Medulla oblongata (tissue), 1 donor: ENCODE results near the gene ZNF460.
"Not testable (repeated sequence)": the region's sequence is repeated elsewhere in the genome, so short reads cannot be mapped to it uniquely, and the experiment has no call there.

Experiments used
- DNase-seq: peaks from one replicate; pipeline ENCODE4 v3.0.0-alpha.2; 2015; ENCODE audit errors: extremely low spot score

ZNF460 gene

GRCh38 chr19:57280165-57280961 is at the start of gene ZNF460:
TSS of gene ZNF460 (plus strand) at chr19:57280485. CDS start at chr19:57280807, 322 bp downstream.
- DNase-seq, result peak; percentile 98

DNA sequence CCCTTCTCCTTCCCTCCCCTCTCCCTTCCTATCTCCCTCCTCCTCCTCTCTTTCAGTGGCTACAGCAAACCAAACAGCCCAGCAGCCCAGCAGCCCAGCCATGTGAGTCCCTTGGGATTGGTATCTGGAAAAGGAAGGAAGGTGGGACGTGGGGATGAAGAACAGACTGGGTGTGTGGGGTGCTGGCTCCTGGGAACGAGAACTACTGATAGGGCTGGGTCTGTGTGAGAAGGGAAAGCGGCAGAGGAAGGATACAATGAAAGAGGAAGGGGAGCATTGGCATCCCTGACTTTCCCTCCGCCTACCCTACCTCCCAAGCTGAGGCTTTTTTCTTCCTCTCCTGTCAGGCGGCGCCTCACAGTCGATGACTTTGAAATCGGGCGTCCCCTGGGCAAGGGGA is 48.6 kb upstream of the ZNF460 start:
- DNase-seq, result no peak

DNA sequence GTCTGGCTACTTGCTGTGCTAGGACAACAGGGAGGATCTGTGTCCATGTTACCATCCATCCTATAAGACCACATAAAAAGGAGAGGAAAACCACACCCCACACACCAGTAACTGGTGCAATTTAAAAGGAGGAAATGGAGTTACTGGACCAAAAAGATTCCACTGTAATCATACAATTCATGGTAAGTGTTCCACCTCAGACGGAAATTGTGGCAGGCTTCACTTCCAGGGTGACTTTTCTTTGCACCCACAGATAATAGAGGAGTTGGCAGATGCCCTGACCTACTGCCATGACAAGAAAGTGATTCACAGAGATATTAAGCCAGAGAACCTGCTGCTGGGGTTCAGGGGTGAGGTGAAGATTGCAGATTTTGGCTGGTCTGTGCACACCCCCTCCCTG is 47.1 kb upstream of the ZNF460 start:
- no peak for DNase-seq

GRCh38 chr19:57239982-57240310 is 40.3 kb upstream of the ZNF460 start:
- DNase-seq, result no peak

DNA sequence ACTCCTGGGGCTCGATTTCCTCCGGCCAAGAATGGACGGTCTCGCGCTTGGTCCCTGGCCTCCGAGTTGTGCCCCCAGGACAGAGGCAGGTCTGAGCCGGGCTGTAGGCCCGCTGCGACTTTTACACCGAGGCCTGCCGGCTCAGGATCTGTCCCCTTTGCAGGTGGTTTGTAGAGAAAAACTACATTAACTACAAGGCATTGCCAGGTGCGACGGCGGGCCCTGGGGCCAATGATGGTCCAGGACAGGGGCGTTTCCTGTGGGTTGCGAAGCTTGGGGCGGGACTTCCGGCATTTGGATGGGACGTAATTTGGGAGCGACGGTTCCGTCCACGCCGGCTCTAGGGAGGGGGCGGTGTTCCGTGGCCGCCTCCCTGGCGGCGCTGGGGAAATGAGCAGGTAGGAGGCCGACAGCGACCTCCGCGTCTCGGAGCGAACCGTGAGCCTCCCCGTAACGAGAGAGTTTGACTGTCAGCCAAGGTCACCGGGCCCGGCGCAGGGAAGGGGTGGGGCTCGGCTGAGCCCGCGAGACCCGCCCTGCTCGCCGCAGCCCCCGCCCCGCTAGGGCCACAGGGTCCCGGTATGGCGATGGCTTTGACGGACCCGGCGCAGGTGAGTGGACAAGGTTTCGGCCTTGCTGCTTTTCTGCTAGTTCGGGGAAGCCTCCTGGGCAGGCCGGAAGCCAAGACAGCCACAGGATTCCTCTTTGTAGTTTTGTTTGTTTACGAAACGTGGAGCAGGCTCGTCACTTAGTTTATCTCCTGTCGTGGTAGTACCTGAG is 39.8 kb upstream of the ZNF460 start, which contains the start of gene ZNF805:
Gene ZNF805, plus strand, starts transcription at position 322 of the 780 bp plus-strand sequence. Its CDS starts 260 bp downstream, at position 582.
- DNase-seq, result peak; percentile 95

GRCh38 chr19:57241176-57241575 is 39.1 kb upstream of the ZNF460 start:
- DNase-seq, result peak; percentile 2

GRCh38 chr19:57242821-57243220 is 37.5 kb upstream of the ZNF460 start:
- DNase-seq, result no peak

DNA sequence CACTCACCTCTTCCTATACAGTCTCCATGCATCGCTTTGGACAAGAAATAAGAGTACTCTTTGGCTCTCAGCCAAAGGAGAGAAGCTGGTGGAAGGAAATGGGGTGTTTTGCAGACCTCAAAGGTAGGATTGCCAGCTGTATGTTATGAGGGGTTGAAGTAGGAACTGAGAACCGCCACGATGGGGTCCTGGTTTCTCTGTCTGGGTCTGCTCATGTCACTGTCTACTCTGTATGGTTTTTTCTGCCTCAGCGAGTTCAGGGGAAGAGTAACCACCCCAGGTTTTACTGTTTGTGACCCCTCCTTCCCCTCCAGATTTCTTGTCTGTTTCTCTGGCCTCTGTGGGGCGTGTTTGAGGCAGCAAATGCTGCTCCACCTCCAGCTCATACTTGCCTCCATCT is 35.8 kb upstream of the ZNF460 start:
- DNase-seq, result no peak

- DNase-seq, result no peak
These were observed 35.2 kb upstream of the ZNF460 start for GRCh38 chr19:57245066-57245465.

DNA sequence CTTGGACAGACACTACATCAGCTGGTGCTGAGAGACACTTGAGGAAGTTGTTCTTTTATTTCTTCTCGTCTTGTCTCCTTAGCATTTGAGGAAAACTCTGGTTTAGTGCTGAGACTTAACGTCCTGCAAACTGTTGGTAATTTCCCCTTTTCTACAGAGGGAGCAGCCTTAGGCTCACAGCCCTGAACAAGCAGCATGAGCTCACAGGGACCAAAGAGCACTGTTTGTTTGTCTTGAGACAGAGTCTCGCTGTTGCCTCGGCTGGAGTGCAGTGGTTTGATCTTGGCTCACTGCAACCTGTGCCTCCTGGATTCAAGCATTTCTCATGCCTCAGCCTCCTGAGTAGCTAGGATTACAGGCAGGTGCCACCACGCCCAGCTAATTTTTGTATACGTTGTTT is 34.3 kb upstream of the ZNF460 start:
- DNase-seq, result no peak

- DNase-seq, result no peak
These were observed 31.6 kb upstream of the ZNF460 start for GRCh38 chr19:57248646-57249045.

GRCh38 chr19:57249329-57249728 is 31.0 kb upstream of the ZNF460 start:
- DNase-seq, result no peak

DNA sequence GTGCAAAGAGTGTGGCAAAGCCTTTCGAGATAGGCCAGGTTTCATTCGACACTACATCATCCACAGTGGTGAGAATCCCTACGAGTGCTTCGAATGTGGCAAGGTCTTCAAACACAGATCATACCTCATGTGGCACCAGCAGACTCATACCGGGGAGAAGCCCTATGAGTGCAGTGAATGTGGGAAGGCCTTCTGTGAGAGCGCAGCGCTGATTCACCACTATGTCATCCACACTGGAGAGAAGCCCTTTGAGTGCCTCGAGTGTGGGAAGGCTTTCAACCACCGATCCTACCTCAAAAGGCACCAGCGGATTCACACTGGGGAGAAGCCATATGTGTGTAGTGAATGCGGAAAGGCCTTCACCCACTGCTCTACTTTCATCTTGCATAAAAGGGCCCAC is 26.5 kb upstream of the ZNF460 start:
- DNase-seq, result not testable (repeated sequence)

DNA sequence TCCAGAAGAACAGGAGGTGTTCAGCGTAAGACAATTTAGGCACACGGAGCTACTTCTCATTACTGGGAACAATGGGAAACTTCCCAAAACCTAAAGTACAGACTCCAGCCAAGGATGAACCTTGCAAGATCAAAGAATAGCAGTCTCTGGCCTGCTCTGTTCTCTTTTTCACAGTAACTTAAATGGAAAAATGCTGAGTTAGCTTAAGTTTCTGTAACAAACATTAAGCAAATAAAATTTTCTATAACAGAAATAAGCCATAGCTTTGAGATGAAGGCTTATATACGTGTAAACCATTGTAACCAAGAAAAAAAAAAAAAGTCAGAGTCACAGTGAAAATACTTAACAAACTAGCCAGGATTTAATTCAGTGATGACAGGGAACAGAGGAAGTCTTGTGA is 18.2 kb upstream of the ZNF460 start:
- DNase-seq, result no peak

DNA sequence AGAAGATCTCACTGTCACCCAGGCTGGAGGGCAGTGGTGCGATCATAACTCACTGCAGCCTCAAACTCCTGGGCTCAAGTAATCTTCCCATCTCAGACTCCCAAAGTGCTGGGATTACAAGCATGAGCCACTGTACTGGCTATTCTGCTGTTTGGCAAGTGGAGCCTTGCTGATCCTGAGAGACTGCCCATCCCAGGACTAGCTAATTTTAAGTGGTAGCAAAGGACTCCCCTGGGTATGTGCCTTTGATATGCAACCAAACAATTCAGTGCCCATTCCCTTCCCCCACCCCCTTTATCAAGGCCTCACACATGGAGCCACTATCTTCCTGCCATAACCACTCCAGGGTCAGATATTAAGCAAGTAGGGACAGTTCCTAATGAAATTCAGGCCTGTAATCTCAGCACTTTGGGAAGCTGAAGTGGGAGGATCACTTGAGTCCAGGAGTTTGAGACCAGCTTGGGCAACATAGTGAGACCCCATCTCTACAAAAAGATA is 17.0 kb upstream of the ZNF460 start:
- no peak for DNase-seq

- DNase-seq, result no peak
These were observed 13.0 kb upstream of the ZNF460 start for GRCh38 chr19:57267291-57267690.

DNA sequence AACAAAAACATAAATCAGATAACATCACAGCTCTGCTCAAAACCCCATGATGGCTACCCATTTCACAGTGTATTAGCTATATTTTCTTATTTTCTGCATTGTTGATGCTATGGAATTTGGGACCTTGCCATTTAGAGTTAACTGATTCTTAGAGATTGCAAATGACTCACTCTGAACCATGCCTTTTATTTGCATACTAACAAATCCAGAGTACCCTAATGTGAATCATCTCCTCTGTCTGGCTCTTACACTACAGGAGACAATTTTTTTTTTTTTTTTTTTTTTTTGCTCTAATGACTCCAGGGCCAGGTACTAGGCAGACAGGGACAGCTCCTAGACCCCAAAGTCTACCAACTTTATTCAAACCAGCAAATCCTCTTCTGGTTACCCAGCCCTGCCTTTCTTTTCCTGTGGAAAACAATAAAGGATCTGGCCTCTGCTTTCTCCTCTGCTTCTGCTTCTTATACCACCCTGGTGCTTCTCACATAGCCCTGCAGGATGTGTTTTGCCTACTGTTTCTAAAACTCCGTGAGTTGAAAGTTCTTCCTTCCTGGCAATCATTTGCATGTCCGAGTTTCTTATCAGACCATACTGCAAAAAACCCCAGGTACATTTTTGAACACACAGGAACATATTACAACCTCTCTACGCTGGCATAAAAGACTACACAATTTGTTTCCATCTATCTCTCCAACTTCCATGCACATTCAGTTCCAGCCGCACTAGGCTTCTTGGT is 10.6 kb upstream of the ZNF460 start:
- DNase-seq, result no peak

DNA sequence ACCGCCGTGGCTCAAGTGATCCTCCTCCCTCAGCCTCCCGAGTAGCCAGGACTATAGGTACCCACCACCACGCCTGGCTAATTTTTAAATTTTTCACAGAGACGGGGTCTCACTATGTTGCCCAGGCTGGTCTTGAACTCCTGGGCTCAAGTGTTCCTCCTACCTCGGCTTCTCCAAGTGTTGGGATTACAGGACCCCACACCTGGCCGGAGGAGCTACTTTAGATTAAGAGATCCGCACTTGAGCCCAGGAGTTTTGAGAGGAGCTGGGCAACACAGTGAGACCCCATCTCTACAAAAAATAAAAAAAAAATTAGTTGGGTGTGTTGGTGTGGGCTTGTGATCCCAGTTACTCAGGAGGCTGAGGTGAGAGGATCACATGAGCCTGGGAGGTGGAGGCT is 9.0 kb upstream of the ZNF460 start:
- DNase-seq, result no peak

DNA sequence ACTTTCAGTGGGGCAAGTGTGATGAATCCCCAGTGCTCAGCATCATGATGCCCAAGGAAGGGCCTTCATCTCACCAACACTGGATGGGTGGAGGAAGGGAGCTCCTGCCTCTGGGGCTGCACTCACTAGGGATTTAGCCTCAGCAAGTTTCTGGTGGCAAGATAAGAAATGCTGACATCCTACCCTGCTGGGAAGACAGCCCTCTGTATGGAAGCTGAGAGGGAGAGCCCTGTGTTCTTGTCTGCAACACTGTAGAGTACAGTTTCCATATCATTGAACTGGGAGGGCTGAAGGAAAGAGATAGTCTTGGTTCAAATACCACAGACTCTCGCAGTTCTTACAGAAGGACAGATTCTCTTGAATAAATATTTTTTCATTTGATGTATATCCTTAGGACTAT is 7.3 kb upstream of the ZNF460 start:
- no peak for DNase-seq

DNA sequence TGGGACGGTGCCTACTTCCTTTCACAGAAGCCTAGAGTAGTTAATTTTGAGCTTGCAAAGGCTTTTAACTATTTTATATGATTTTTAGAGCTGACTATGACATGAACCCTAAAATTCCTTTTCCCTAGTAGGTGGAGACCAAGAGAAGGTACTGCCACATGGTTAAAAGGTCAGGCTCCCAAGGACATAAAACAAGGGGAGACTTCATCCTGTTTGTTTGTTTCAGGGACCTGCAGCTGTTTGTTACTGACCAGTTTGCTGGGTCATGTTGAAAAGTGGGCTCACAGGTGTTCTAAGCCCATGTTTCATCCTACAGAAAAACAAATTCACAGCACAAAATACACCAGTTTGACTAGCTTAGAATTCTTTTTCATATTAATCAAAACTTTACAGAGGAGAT is 3.9 kb upstream of the ZNF460 start:
- no peak for DNase-seq

DNA sequence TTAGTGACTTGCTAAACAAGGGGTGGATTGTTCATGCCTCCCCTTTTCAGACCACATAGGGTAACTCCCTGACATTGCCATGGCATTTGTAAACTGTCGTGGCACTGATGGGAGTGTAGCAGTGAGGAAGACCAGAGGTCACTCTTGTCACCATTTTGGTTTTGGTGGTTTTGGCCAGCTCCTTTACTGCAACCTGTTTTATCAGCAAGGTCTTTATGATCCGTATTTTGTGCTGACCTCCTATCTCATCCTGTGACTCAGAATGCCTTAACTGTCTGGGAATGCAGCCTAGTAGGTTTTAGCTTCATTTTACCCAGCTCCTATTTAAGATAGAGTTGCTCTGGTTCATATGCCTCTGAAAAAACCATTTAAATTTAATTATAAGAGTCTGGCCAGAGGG is 1.8 kb upstream of the ZNF460 start:
- not testable (repeated sequence) for DNase-seq
